ENCODE results near the gene UNC5C. TPM values are rescaled to one million over a fixed set of nuclear protein-coding genes. Genes with fewer than 3 reads are reported as not detected.

UNC5C gene
- total RNA-seq, 1 donor from 2014 or later: 76.7 TPM

DNA sequence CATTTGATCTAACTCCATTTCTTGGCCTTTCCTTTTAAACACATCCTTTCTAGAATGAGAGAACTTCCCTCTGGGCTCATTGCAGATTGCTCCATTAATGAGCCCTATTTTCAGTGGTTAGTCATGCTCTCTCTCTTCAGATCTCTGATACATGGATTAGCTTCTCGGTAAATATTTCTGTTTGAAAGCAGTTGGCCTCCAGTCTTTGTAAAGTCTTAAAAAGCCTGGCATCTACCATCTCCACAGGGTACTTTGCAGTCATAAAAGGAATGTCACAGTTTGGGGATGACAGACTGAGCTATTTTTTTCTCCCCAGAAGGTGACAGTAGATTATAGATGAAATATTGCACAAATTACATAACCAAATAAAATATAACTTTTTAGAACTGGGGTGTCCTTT is 72.7 kb downstream of the UNC5C start:
- Mint-ChIP-seq H3K36me3 (peaks cover 8% of the 10 kb centered on the region), H3K27ac (no peak overlapping the region), H3K27me3 (ENCODE audit: low read depth) (no peaks in the 10 kb centered on the region), H3K9me3 (peaks cover 19% of the 10 kb centered on the region), H3K4me3 (no peak overlapping the region), H3K4me1 (peaks cover 21% of the 10 kb centered on the region)
- DNase-seq (ENCODE audit: low spot score in 2 of 2, unreplicated experiment in 2 of 2): no peak
- TF ChIP-seq, protein P1, sequence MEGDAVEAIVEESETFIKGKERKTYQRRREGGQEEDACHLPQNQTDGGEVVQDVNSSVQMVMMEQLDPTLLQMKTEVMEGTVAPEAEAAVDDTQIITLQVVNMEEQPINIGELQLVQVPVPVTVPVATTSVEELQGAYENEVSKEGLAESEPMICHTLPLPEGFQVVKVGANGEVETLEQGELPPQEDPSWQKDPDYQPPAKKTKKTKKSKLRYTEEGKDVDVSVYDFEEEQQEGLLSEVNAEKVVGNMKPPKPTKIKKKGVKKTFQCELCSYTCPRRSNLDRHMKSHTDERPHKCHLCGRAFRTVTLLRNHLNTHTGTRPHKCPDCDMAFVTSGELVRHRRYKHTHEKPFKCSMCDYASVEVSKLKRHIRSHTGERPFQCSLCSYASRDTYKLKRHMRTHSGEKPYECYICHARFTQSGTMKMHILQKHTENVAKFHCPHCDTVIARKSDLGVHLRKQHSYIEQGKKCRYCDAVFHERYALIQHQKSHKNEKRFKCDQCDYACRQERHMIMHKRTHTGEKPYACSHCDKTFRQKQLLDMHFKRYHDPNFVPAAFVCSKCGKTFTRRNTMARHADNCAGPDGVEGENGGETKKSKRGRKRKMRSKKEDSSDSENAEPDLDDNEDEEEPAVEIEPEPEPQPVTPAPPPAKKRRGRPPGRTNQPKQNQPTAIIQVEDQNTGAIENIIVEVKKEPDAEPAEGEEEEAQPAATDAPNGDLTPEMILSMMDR (IDR thresholded peaks at IDR 0.05; ENCODE audit: unreplicated experiment): no peak

DNA sequence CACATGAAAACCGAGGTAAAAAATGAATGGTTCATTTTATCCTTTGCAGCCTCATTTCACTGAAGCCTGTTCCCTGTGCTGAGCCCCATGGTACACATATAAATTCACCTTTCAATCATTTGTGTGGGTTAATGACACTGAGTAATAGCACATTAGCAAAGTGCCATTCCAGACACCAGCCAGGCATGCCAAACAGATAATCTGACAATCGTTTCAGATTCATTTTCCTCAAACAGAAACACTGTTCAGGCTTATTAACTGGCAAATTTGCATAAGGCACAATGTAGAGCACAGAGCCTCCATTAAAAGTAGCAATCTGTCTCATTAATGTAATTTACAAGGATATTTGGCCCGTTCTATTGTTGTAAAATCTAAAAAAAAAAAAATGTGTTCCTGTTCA is 76.2 kb downstream of the UNC5C start:
- DNase-seq (ENCODE audit: low spot score in 2 of 2, unreplicated experiment in 2 of 2): no peak
- Mint-ChIP-seq H3K4me1 (peaks cover 22% of the 10 kb centered on the region), H3K4me3 (no peak overlapping the region), H3K27me3 (ENCODE audit: low read depth) (no peaks in the 10 kb centered on the region), H3K9me3 (peaks cover 13% of the 10 kb centered on the region), H3K36me3 (peaks cover 20% of the 10 kb centered on the region), H3K27ac (no peak overlapping the region)
- TF ChIP-seq, protein P1 (IDR thresholded peaks at IDR 0.05; ENCODE audit: unreplicated experiment): no peak

DNA sequence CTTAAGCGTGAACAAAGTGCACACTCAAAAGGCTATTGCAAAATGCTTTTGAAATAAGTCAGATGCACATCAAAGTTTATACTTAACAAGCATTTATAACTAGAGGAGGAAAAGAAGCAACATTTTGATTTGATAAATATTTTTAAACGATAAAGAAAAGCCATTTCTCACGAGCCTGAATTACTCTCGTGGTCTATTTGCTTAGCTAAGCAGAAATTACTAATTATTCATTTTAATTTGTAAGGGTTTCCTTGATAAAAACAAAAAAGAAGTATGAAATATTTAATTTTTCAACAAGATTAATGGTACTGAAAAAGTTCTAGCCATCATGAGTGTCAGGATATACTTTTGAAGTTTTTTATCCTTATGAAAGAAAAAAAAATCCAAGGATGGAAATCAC is 78.2 kb downstream of the UNC5C start:
- Mint-ChIP-seq H3K27me3 (ENCODE audit: low read depth) (no peaks in the 10 kb centered on the region), H3K27ac (no peak overlapping the region), H3K9me3 (peaks cover 17% of the 10 kb centered on the region), H3K4me1 (peaks cover 20% of the 10 kb centered on the region), H3K36me3 (peaks cover 23% of the 10 kb centered on the region), H3K4me3 (no peak overlapping the region)
- TF ChIP-seq, protein P1 (IDR thresholded peaks at IDR 0.05; ENCODE audit: unreplicated experiment): no peak
- DNase-seq (ENCODE audit: low spot score in 2 of 2, unreplicated experiment in 2 of 2): no peak

DNA sequence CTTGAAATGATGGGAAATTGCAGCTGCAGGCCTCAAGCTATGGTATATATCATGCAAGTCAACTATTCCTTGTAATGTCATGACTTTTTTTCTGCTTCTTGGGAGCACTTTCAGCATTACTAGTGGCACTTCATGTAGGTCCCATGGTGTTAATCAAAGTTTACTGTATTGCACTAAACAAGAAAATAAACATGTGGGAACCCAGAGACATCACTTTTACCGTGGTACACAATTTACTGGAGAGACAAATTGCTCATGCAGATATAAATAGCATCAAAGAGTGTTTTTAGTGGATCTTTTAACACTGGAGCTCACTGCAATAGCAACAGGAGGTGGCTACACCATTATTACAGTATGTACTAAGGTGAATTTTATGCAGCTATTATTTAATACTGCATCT is 79.2 kb downstream of the UNC5C start:
- H3K9me3 Mint-ChIP-seq: peaks cover 17% of the 10 kb centered on the region
- peaks cover 23% of the 10 kb centered on the region for H3K36me3 Mint-ChIP-seq
- DNase-seq (ENCODE audit: low spot score in 2 of 2, unreplicated experiment in 2 of 2): no peak
- no peaks in the 10 kb centered on the region for H3K27me3 Mint-ChIP-seq (ENCODE audit: low read depth)
- TF ChIP-seq, protein P1 (IDR thresholded peaks at IDR 0.05; ENCODE audit: unreplicated experiment): no peak
- peaks cover 29% of the 10 kb centered on the region for H3K4me1 Mint-ChIP-seq
- no peak overlapping the region for H3K27ac Mint-ChIP-seq
- no peak overlapping the region for H3K4me3 Mint-ChIP-seq

DNA sequence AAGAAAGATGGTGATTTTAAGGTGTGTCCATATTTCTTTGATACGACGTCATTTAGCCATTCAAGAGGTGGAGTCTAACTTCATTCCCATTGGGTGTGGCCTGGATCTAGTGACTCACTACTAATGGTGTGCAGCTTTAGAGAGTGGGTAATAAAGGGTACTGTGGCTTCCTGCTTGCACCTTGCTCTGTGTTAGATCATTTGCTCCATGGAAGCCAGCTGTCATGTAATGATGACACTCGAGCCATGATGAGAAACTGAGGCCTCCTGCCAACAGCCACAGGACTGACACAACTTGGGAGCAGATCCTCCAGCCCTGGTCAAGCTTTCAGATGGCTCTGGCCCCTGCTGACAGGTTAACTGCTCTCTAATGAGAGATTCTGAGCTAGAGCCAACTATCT is 82.0 kb downstream of the UNC5C start:
- Mint-ChIP-seq H3K4me3 (no peak overlapping the region), H3K27me3 (ENCODE audit: low read depth) (no peaks in the 10 kb centered on the region), H3K4me1 (peaks cover 29% of the 10 kb centered on the region), H3K9me3 (peaks cover 17% of the 10 kb centered on the region), H3K36me3 (peaks cover 23% of the 10 kb centered on the region), H3K27ac (no peak overlapping the region)
- no peak for DNase-seq (ENCODE audit: low spot score in 2 of 2, unreplicated experiment in 2 of 2)
- TF ChIP-seq, protein P1 (IDR thresholded peaks at IDR 0.05; ENCODE audit: unreplicated experiment): no peak

DNA sequence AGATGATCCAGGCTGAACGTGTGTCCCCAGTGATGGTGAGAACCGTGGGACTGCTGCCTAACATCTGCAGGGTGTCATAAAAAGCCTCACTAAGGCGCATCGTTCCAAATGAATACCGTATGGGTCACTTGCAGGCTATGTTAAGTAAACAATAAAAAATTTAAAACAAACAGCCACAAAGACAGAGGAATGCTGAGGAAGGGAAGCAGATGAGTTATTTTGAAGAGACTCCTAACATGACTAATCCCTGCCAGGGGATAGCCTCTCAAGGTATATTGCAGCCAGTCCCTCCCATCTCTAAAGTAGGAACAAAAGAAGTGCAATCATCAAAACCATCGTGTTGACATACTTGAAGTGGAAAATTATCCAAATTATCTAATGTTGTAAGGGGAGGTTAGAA is 83.8 kb downstream of the UNC5C start:
- DNase-seq (ENCODE audit: low spot score in 2 of 2, unreplicated experiment in 2 of 2): no peak
- Mint-ChIP-seq H3K9me3 (peaks cover 21% of the 10 kb centered on the region), H3K36me3 (peaks cover 25% of the 10 kb centered on the region), H3K27ac (no peak overlapping the region), H3K27me3 (ENCODE audit: low read depth) (no peaks in the 10 kb centered on the region), H3K4me3 (no peak overlapping the region), H3K4me1 (peaks cover 25% of the 10 kb centered on the region)
- TF ChIP-seq, protein P1 (IDR thresholded peaks at IDR 0.05; ENCODE audit: unreplicated experiment): no peak
